K562 (cell line): Measurements from ENCODE around the gene NEDD4L. TPM values are rescaled to one million over a fixed set of nuclear protein-coding genes. Genes with fewer than 3 reads are reported as not detected.

ENCODE experiments used
- ATAC-seq: fragments of 200-7000 bp; cut with Tn5 transposase; 3 replicates; pipeline ENCODE4 v1.9.1; 2020; ENCODE audit warnings: moderate library complexity
- BruUV-seq: library from RNA; stranded (reverse); fragments of 400-500 nt; replicated peaks from 2 replicates; lab custom pipeline; 2021; lab: Mats Ljungman, UMichigan
- CTCF ChIA-PET: fragments of 300-600 bp; formaldehyde crosslinking; extraction: SDS; loops from one replicate; lab custom pipeline; 2021; ENCODE audit warnings: low intra/inter-chr PET ratio; lab: Yijun Ruan, JAX
- POLR2A ChIA-PET: fragments of 300-600, 350-650 bp; sonication (Branson Sonifier 250); formaldehyde crosslinking; extraction: SDS; loops from one replicate; lab custom pipeline; 2021; ENCODE audit warnings: antibody characterized with exemption, inconsistent platforms; lab: Yijun Ruan, JAX
- DNase-seq, 4 experiments: peaks; one replicate each; pipeline versions ENCODE4 v3.0.0 to v3.0.0-alpha.2; 2011 to 2018; ENCODE audit warnings: low spot score in 3 of 4, mixed read lengths in 3 of 4; ENCODE audit errors: extremely low read depth in 1 of 4
- FAIRE-seq: peaks from 2 replicates; lab custom pipeline; 2011; peaks lifted over from hg19 to GRCh38; lab: Jason Lieb, UNC
- H2AFZ ChIP-seq: 2 replicates; pipeline ENCODE4 v1.6.0; 2011; ENCODE audit warnings: low read depth, low read length, control low read depth, inconsistent platforms
- H3K27ac ChIP-seq: fragments of 200-600 bp; 3 replicates; pipeline ENCODE4 v1.8.0; 2011; ENCODE audit warnings: low read depth, mild to moderate bottlenecking, control low read depth, inconsistent platforms, low read length, moderate library complexity, mixed read lengths; ENCODE audit errors: extremely low read depth
- H3K27me3 ChIP-seq, 2 experiments: fragments of 300-600 bp in 1 of 2; 2 replicates in 1 of 2; 3 replicates in 1 of 2; pipeline versions ENCODE4 v1.6.0 to v1.8.0; 2011; ENCODE audit warnings: inconsistent platforms in 2 of 2, low read length in 2 of 2, mild to moderate bottlenecking in 1 of 2, mixed read lengths in 1 of 2, moderate library complexity in 1 of 2; ENCODE audit not compliant: control insufficient read depth in 2 of 2, insufficient read depth in 2 of 2
- H3K36me3 ChIP-seq: fragments of 300-600 bp; 3 replicates; pipeline ENCODE4 v1.8.0; 2011; ENCODE audit warnings: mild to moderate bottlenecking, low read length, inconsistent platforms; ENCODE audit not compliant: control insufficient read depth, insufficient read depth
- H3K4me1 ChIP-seq, 2 experiments: fragments of 200-600 bp in 1 of 2; replicated peaks in 1 of 2; 2 replicates in 1 of 2; 3 replicates in 1 of 2; pipeline versions ENCODE4 v1.5.1 to v1.8.0; 2011; ENCODE audit warnings: inconsistent platforms in 2 of 2, low read length in 2 of 2, mild to moderate bottlenecking in 1 of 2, mixed read lengths in 1 of 2, moderate library complexity in 1 of 2; ENCODE audit not compliant: control insufficient read depth in 2 of 2, insufficient read depth in 2 of 2
- H3K4me2 ChIP-seq: 2 replicates; pipeline ENCODE4 v1.6.1; 2011; ENCODE audit warnings: low read length, control low read depth, inconsistent platforms, mixed read lengths; ENCODE audit not compliant: insufficient read depth
- H3K4me3 ChIP-seq: fragments of 200-600 bp; sonication (generic), shearing (Covaris generic); 2 replicates; pipeline ENCODE4 v1.5.1; 2016; ENCODE audit warnings: control low read depth, inconsistent platforms
- H3K79me2 ChIP-seq: fragments of 200-600 bp; 3 replicates; pipeline ENCODE4 v1.8.0; 2011; ENCODE audit warnings: low read length, inconsistent platforms; ENCODE audit not compliant: control insufficient read depth, insufficient read depth
- H3K9ac ChIP-seq, 2 experiments: 2 replicates each; pipeline versions ENCODE4 v1.6.0 to v1.6.1; 2011; ENCODE audit warnings: low read depth in 2 of 2, low read length in 2 of 2, control low read depth in 1 of 2, inconsistent platforms in 1 of 2, mild to moderate bottlenecking in 1 of 2, mixed read lengths in 1 of 2; ENCODE audit not compliant: insufficient read depth in 1 of 2
- H3K9me1 ChIP-seq: one replicate; pipeline ENCODE4 v1.6.0; 2011; ENCODE audit warnings: inconsistent platforms, mild to moderate bottlenecking, low read length, moderate library complexity; ENCODE audit not compliant: control insufficient read depth, insufficient read depth
- H3K9me3 ChIP-seq: replicated peaks from 2 replicates; pipeline ENCODE4 v1.5.1; 2011; ENCODE audit warnings: low read depth, low read length, inconsistent platforms; ENCODE audit not compliant: control insufficient read depth, insufficient read depth
- H4K20me1 ChIP-seq: replicated peaks from 2 replicates; pipeline ENCODE4 v1.6.1; 2011; ENCODE audit warnings: low read length, inconsistent platforms, mixed read lengths; ENCODE audit not compliant: control insufficient read depth, insufficient read depth
- BRD4 ChIP-seq: fragments of 200-600 bp; sonication (generic); IDR thresholded peaks from 2 replicates; pipeline ENCODE4 v1.6.1; 2017; ENCODE audit warnings: inconsistent platforms
- C11orf30 ChIP-seq: fragments of 450-650 bp; IDR thresholded peaks from 2 replicates; pipeline ENCODE4 v1.6.1; 2016; ENCODE audit warnings: low read depth, mild to moderate bottlenecking
- CHD1 ChIP-seq: fragments of 200-600 bp; sonication (generic); IDR thresholded peaks from one replicate; pipeline ENCODE4 v1.6.1; 2012; ENCODE audit warnings: mild to moderate bottlenecking, moderate library complexity, low read length, inconsistent platforms
- DMBX1 ChIP-seq: fragments of 250-450 bp; sonication (Bioruptor Pico); IDR thresholded peaks from 2 replicates; pipeline ENCODE4 v1.8.0; 2022; ENCODE audit warnings: inconsistent platforms, mild to moderate bottlenecking, moderate library complexity, borderline replicate concordance
- HDAC2 ChIP-seq: fragments of 450-650 bp; IDR thresholded peaks from 2 replicates; pipeline ENCODE4 v1.6.1; 2016; ENCODE audit warnings: mild to moderate bottlenecking
- HLTF ChIP-seq: fragments of 450-650 bp; IDR thresholded peaks from 2 replicates; pipeline ENCODE4 v1.6.1; 2016
- MCM5 ChIP-seq: fragments of 450-650 bp; IDR thresholded peaks from 2 replicates; pipeline ENCODE4 v1.6.1; 2016; ENCODE audit warnings: low read depth
- POLR2AphosphoS5 ChIP-seq: IDR thresholded peaks from 2 replicates; pipeline ENCODE4 v1.6.1; 2011; ENCODE audit warnings: mild to moderate bottlenecking, low read depth, low read length, moderate library complexity; ENCODE audit not compliant: control insufficient read depth, insufficient read depth
- RFX5 ChIP-seq: IDR thresholded peaks from 2 replicates; pipeline ENCODE4 v1.6.1; 2011; ENCODE audit warnings: low read depth, mild to moderate bottlenecking, improper control_type of control experiment, low read length
- SMAD4 ChIP-seq: fragments of 250-450 bp; sonication (Bioruptor Pico); conservative IDR thresholded peaks from 2 replicates; pipeline ENCODE4 v1.8.0; 2021; ENCODE audit warnings: inconsistent platforms, mild to moderate bottlenecking, moderate library complexity
- STAT5A ChIP-seq: IDR thresholded peaks from 2 replicates; pipeline ENCODE4 v1.6.1; 2012; ENCODE audit warnings: low read length, inconsistent platforms, borderline replicate concordance
- TEAD2 ChIP-seq: fragments of 450-650 bp; IDR thresholded peaks from 2 replicates; pipeline ENCODE4 v1.6.1; 2016; ENCODE audit warnings: missing genetic modification characterization, control low read depth, missing compliant biosample characterization
- ZNF584 ChIP-seq: fragments of 200-800 bp; sonication (Bioruptor generic); IDR thresholded peaks from 2 replicates; pipeline ENCODE4 v1.6.1; 2016; ENCODE audit warnings: low read depth, mild to moderate bottlenecking, missing genetic modification characterization, missing compliant biosample characterization
- ZNF785 ChIP-seq: fragments of 250-450 bp; sonication (Bioruptor Pico); IDR thresholded peaks from 2 replicates; pipeline ENCODE4 v1.4.0; 2020; ENCODE audit warnings: mild to moderate bottlenecking
- WGBS: fragments of 100-300 bp; shearing (Covaris generic); methylation state at CpG from one replicate; pipeline ENCODE4 v1.1.6; 2016; ENCODE audit warnings: low coverage, mixed read lengths; ENCODE audit not compliant: insufficient coverage; ENCODE audit errors: missing lambda C conversion rate; 5-methylcytosine and 5-hydroxymethylcytosine counted together
- in situ Hi-C: fragments of 300-500 bp; cut with MboI; formaldehyde crosslinking; loops from 4 replicates; pipeline ENCODE4 v1.15.0; 2018; ENCODE audit warnings: inconsistent platforms, mixed read lengths
- intact Hi-C: fragments of 100-400 bp; cut with micrococcal nuclease; formaldehyde crosslinking; loops from 2 replicates; pipeline ENCODE4 v1.14.2; 2022
- polyA plus RNA-seq, 8 experiments: library from polyadenylated mRNA; depleted of rRNA in 4 of 8; stranded (reverse) in 5 of 8; unstranded in 3 of 8; fragments of >200 nt; fragmentation: Nextera tagmentation in 2 of 8; fragmentation: Illumina TruSeq in 1 of 8; extraction: Ambion mirVana in 2 of 8; extraction: Trizol in 1 of 8; gene quantifications; 2 replicates each; pipeline versions ENCODE4 v1.2.1 to v1.2.3, GENCODE V29; 2011 to 2014; ENCODE audit warnings: inconsistent platforms in 1 of 8, missing spikeins in 1 of 8
- total RNA-seq, 7 experiments: library from RNA; depleted of rRNA in 6 of 7; stranded (reverse); fragments of >200 nt in 6 of 7; fragmentation: Illumina TruSeq in 2 of 7; extraction: Trizol in 2 of 7; gene quantifications; 2 replicates each; pipeline versions ENCODE4 v1.2.1 to v1.2.3, GENCODE V29; 2011 to 2021; ENCODE audit warnings: low replicate concordance in 1 of 7
- TF ChIP-seq, protein P1 (sequence below): fragments of 200-400 bp; formaldehyde crosslinking; IDR thresholded peaks from 2 replicates; pipeline ENCODE4 v1.6.1; 2017; ENCODE audit warnings: mild to moderate bottlenecking, low read depth, low read length, moderate library complexity
- TF ChIP-seq, protein P2 (sequence below): sonication (generic); formaldehyde crosslinking; IDR thresholded peaks from 2 replicates; pipeline ENCODE4 v1.8.0; 2022; ENCODE audit warnings: mild to moderate bottlenecking, low read depth, missing genetic modification reagents
- TF ChIP-seq, protein P3 (sequence below): sonication (generic); formaldehyde crosslinking; IDR thresholded peaks from 2 replicates; pipeline ENCODE4 v1.5.0; 2020; ENCODE audit warnings: missing genetic modification reagents

NEDD4L gene
- total and polyA plus RNA-seq, 9 of the 15 experiments (the other 6 are each of a cell fraction or from before 2014, with no cell fraction given) = 8.1 to 33.4 (median 19.9) TPM

DNA sequence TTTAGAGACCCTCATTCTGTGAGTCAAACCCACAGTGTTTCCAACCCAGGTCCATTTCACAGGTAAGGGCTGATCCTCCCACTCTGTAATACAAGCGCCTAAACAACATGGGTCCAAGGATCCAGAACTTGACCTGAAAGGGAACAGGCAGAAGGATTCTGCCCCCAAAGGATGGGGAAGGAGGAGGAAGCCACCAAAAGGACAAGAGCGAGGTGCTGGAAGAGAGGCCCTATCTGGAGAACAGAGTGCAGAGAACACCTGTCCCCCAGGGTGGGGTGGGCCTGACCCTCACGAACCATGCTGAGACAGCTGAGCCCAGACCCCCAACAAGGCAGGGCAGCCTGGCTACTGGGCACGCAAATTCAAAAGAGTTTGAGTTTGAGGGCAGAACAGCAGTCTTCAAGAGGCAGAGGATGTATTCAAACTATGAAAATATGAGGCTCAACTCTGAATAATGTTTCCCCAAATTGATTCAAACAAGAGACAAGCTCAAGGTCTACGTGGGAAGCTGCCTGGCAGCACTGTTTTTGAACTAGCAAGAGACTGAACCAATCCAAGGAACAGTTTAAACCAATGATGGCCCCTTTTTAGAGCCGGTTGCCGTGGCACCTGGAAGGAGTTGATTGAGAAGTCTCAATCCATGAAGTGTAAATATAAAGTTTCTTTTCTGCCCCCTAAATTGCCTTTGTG, 372.1 kb downstream of the NEDD4L start:
- Histone ChIP-seq H3K9ac (no peak overlapping the region), H3K4me1 (no peaks in the 10 kb centered on the region)

More for the DNA sequence above, 372.1 kb downstream of the NEDD4L start:
- ChIA-PET CTCF (no interaction called here), POLR2A (no interaction called here)
- TF ChIP-seq C11orf30 (no peak), ZNF785 (CRISPR knock-in tag) (no peak), BRD4 (no peak), HDAC2 (no peak), POLR2AphosphoS5 (no peak), CHD1 (no peak), HLTF (no peak), MCM5 (no peak), STAT5A (no peak), DMBX1 (no peak), TEAD2 (tag) (no peak), RFX5 (no peak), ZNF584 (no peak), SMAD4 (CRISPR knock-in tag) (no peak)
- TF ChIP-seq, protein P1, sequence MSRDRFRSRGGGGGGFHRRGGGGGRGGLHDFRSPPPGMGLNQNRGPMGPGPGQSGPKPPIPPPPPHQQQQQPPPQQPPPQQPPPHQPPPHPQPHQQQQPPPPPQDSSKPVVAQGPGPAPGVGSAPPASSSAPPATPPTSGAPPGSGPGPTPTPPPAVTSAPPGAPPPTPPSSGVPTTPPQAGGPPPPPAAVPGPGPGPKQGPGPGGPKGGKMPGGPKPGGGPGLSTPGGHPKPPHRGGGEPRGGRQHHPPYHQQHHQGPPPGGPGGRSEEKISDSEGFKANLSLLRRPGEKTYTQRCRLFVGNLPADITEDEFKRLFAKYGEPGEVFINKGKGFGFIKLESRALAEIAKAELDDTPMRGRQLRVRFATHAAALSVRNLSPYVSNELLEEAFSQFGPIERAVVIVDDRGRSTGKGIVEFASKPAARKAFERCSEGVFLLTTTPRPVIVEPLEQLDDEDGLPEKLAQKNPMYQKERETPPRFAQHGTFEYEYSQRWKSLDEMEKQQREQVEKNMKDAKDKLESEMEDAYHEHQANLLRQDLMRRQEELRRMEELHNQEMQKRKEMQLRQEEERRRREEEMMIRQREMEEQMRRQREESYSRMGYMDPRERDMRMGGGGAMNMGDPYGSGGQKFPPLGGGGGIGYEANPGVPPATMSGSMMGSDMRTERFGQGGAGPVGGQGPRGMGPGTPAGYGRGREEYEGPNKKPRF = no peak
- TF ChIP-seq, protein P2, sequence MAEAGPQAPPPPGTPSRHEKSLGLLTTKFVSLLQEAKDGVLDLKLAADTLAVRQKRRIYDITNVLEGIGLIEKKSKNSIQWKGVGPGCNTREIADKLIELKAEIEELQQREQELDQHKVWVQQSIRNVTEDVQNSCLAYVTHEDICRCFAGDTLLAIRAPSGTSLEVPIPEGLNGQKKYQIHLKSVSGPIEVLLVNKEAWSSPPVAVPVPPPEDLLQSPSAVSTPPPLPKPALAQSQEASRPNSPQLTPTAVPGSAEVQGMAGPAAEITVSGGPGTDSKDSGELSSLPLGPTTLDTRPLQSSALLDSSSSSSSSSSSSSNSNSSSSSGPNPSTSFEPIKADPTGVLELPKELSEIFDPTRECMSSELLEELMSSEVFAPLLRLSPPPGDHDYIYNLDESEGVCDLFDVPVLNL (CRISPR knock-in tag) = no peak
- TF ChIP-seq, protein P3, sequence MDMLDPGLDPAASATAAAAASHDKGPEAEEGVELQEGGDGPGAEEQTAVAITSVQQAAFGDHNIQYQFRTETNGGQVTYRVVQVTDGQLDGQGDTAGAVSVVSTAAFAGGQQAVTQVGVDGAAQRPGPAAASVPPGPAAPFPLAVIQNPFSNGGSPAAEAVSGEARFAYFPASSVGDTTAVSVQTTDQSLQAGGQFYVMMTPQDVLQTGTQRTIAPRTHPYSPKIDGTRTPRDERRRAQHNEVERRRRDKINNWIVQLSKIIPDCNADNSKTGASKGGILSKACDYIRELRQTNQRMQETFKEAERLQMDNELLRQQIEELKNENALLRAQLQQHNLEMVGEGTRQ = no peak
- no peaks in the 10 kb centered on the region for H3K36me3 ChIP-seq
- H3K9me3 ChIP-seq = no peaks in the 10 kb centered on the region
- H4K20me1 ChIP-seq = no peaks in the 10 kb centered on the region
- WGBS = 0% methylated on average over 6 of the region's 7 CpGs
- H3K27me3 ChIP-seq = peaks cover 3 to 34% of the 10 kb centered on the region in 2 experiments; a peak in 3 of 5 replicates
- no peak overlapping the region for H3K4me3 ChIP-seq
- intact Hi-C loops = no loop called here
- no peak overlapping the region for H3K4me2 ChIP-seq
- FAIRE-seq (no peak), DNase-seq (no peak), ATAC-seq (no peak)
- no peak overlapping the region for H3K27ac ChIP-seq
- H3K79me2 ChIP-seq = no peaks in the 10 kb centered on the region
- H3K9me1 ChIP-seq = no peaks in the 10 kb centered on the region
- no peak overlapping the region for H2AFZ ChIP-seq
- in situ Hi-C loops = no loop called here
- BruUV-seq = no TSS peak
